ENCODE data around the gene IL17REL.
A peak's percentile ranks its signal among the peaks of the same experiment; 100 is the strongest.

IL17REL gene

GRCh38 chr22:49966774-49967705 lies 45.5 kb downstream of the IL17REL start:
- no peak for DNase-seq (ENCODE audit: low read depth)

- no peak for DNase-seq (ENCODE audit: low read depth)
Observed at GRCh38 chr22:49966041-49966773, 46.4 kb downstream of the IL17REL start.

- DNase-seq (ENCODE audit: low read depth) = no peak
Observed at GRCh38 chr22:49965091-49966040, 47.2 kb downstream of the IL17REL start.

- DNase-seq (ENCODE audit: low read depth) = no peak
Observed at GRCh38 chr22:49964136-49965090, 48.2 kb downstream of the IL17REL start.

GRCh38 chr22:49963647-49964026 lies 48.9 kb downstream of the IL17REL start:
- no peak for DNase-seq (ENCODE audit: low read depth)

GRCh38 chr22:49962751-49963646 lies 49.6 kb downstream of the IL17REL start:
- no peak for DNase-seq (ENCODE audit: low read depth)

- peak; percentile 93 for DNase-seq (ENCODE audit: low read depth)
Observed at GRCh38 chr22:49962012-49962750, 50.4 kb downstream of the IL17REL start.

GRCh38 chr22:49961601-49962011 lies 51.0 kb downstream of the IL17REL start:
- peak; percentile 21 for DNase-seq (ENCODE audit: low read depth)

GRCh38 chr22:49961005-49961600 lies 51.5 kb downstream of the IL17REL start:
- DNase-seq (ENCODE audit: low read depth) = peak; percentile 44

- DNase-seq (ENCODE audit: low read depth) = peak; percentile 94
Observed at GRCh38 chr22:49960159-49961004, 52.2 kb downstream of the IL17REL start, which contains the start of gene PIM3. TSS of gene PIM3 (plus strand) at chr22:49960772. CDS start at chr22:49960948, 176 bp downstream.

GRCh38 chr22:49959782-49960158 lies 52.8 kb downstream of the IL17REL start:
- peak; percentile 31 for DNase-seq (ENCODE audit: low read depth)

GRCh38 chr22:49958931-49959781 lies 53.4 kb downstream of the IL17REL start:
- no peak for DNase-seq (ENCODE audit: low read depth)

GRCh38 chr22:49958366-49958921 lies 54.1 kb downstream of the IL17REL start:
- DNase-seq (ENCODE audit: low read depth) = no peak

- DNase-seq (ENCODE audit: low read depth) = no peak
Observed at GRCh38 chr22:49957826-49958365, 54.7 kb downstream of the IL17REL start.

GRCh38 chr22:49956914-49957825 lies 55.4 kb downstream of the IL17REL start:
- DNase-seq (ENCODE audit: low read depth) = no peak
